Measurements from ENCODE around the gene RAB43.

DNA sequence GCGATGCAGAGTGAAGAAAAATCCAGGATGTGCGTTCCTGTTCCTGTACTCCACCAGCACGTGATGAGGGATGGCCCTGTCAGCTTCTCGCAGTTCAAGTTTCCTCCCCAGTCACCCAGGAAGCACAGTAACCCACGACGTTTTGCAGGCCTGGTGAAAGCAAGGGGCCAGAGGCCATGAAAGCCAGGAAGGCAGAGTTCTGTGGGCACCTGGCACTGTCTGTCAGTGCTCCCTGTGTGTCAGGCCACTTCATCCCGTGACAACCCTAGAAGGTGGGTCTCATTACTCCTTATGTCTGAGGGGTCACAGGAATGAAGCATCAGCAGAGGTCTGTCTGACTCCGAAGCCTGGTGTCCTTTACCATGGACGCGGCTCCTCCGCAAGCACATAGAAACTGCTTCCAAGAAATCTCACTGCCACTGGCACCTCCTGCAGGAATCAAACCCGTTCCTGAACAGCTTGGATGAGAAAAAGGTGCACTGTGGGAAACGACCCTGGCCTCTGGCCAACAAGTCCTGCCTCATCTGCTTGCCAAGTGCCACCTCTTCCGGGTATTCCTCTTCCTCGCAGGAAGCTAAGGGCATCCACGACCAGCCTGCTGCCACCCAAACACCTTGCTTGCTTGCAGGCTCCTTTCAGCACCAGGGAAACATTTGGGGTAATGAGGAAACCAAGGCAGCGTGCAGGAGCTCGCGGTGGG is 14.6 kb downstream of the RAB43 start:
- TF ChIP-seq, protein P1, sequence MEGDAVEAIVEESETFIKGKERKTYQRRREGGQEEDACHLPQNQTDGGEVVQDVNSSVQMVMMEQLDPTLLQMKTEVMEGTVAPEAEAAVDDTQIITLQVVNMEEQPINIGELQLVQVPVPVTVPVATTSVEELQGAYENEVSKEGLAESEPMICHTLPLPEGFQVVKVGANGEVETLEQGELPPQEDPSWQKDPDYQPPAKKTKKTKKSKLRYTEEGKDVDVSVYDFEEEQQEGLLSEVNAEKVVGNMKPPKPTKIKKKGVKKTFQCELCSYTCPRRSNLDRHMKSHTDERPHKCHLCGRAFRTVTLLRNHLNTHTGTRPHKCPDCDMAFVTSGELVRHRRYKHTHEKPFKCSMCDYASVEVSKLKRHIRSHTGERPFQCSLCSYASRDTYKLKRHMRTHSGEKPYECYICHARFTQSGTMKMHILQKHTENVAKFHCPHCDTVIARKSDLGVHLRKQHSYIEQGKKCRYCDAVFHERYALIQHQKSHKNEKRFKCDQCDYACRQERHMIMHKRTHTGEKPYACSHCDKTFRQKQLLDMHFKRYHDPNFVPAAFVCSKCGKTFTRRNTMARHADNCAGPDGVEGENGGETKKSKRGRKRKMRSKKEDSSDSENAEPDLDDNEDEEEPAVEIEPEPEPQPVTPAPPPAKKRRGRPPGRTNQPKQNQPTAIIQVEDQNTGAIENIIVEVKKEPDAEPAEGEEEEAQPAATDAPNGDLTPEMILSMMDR (conservative IDR thresholded peaks at IDR 0.05; ENCODE audit: low read length), result no peak
- TF ChIP-seq EZH2phosphoT487 (IDR thresholded peaks at IDR 0.05; ENCODE audit: borderline replicate concordance), result no peak

All from Loucy (cell line).